ENCODE data around the gene TRIM24. TPM values are rescaled to one million over a fixed set of nuclear protein-coding genes. Genes with fewer than 3 reads are reported as not detected.

TRIM24 gene
- total RNA-seq, 1 donor from 2014 or later: 116 TPM

GRCh38 chr7:138607216-138608126, 147.4 kb downstream of the TRIM24 start:
- Mint-ChIP-seq H3K4me1 (peaks cover 35% of the 10 kb centered on the region), H3K4me3 (no peak overlapping the region), H3K36me3 (no peaks in the 10 kb centered on the region), H3K9me3 (peaks cover 16% of the 10 kb centered on the region), H3K27ac (no peak overlapping the region), H3K27me3 (ENCODE audit: insufficient read depth, low read depth) (no peaks in the 10 kb centered on the region)
- Histone ChIP-seq H3K9me3 (ENCODE audit: low read depth) (no peaks in the 10 kb centered on the region), H3F3A (ENCODE audit: low read depth) (no peaks in the 10 kb centered on the region), H4K20me1 (ENCODE audit: low read depth) (no peaks in the 10 kb centered on the region), H3K79me2 (ENCODE audit: low read depth) (no peaks in the 10 kb centered on the region), H3K4me3 (no peak overlapping the region), H3K4me1 (peaks cover 3% of the 10 kb centered on the region), H2AFZ (replicated peaks) (no peak overlapping the region), H3K27ac (no peak overlapping the region), H3K36me3 (no peaks in the 10 kb centered on the region), H3K4me2 (no peak overlapping the region), H3K27me3 (no peaks in the 10 kb centered on the region), H3K9ac (no peak overlapping the region)
- TF ChIP-seq CTCF (IDR thresholded peaks at IDR 0.05) (no peak), EZH2 (IDR thresholded peaks at IDR 0.05) (no peak), EZH2phosphoT487 (IDR thresholded peaks at IDR 0.05) (no peak)
- no peak for DNase-seq (ENCODE audit: low spot score)

- Histone ChIP-seq H2AFZ (replicated peaks) (no peak overlapping the region), H3F3A (ENCODE audit: low read depth) (no peaks in the 10 kb centered on the region), H3K27ac (no peak overlapping the region), H3K4me3 (no peak overlapping the region), H3K9ac (no peak overlapping the region), H3K9me3 (ENCODE audit: low read depth) (no peaks in the 10 kb centered on the region), H3K4me2 (no peak overlapping the region), H3K79me2 (ENCODE audit: low read depth) (no peaks in the 10 kb centered on the region), H3K27me3 (no peaks in the 10 kb centered on the region), H4K20me1 (ENCODE audit: low read depth) (no peaks in the 10 kb centered on the region), H3K4me1 (no peaks in the 10 kb centered on the region), H3K36me3 (no peaks in the 10 kb centered on the region)
- H3K4me3 Mint-ChIP-seq: no peak overlapping the region
- peaks cover 16% of the 10 kb centered on the region for H3K9me3 Mint-ChIP-seq
- no peak for TF ChIP-seq CTCF (IDR thresholded peaks at IDR 0.05)
- TF ChIP-seq EZH2 (IDR thresholded peaks at IDR 0.05): no peak
- no peak for TF ChIP-seq EZH2phosphoT487 (IDR thresholded peaks at IDR 0.05)
- peaks cover 4% of the 10 kb centered on the region for H3K27me3 Mint-ChIP-seq (ENCODE audit: insufficient read depth, low read depth)
- DNase-seq (ENCODE audit: low spot score): no peak
- peak overlapping the region; percentile 23 for H3K27ac Mint-ChIP-seq
- peaks cover 29% of the 10 kb centered on the region for H3K4me1 Mint-ChIP-seq
- no peaks in the 10 kb centered on the region for H3K36me3 Mint-ChIP-seq
These were observed 148.2 kb downstream of the TRIM24 start for GRCh38 chr7:138608275-138608674.

- no peak overlapping the region for H2AFZ ChIP-seq (replicated peaks)
- peaks cover 5% of the 10 kb centered on the region for H3K27me3 Mint-ChIP-seq (ENCODE audit: insufficient read depth, low read depth)
These were observed 150.7 kb downstream of the TRIM24 start for GRCh38 chr7:138610671-138611170.

More at GRCh38 chr7:138610671-138611170, 150.7 kb downstream of the TRIM24 start:
- no peak for TF ChIP-seq CTCF (IDR thresholded peaks at IDR 0.05)
- TF ChIP-seq EZH2phosphoT487 (IDR thresholded peaks at IDR 0.05): no peak
- no peak for TF ChIP-seq EZH2 (IDR thresholded peaks at IDR 0.05)
- no peaks in the 10 kb centered on the region for H3F3A ChIP-seq (ENCODE audit: low read depth)
- H3K4me3 ChIP-seq: no peak overlapping the region
- no peak overlapping the region for H3K4me2 ChIP-seq
- no peak overlapping the region for H3K9ac ChIP-seq
- H3K79me2 ChIP-seq (ENCODE audit: low read depth): no peaks in the 10 kb centered on the region
- Mint-ChIP-seq H3K27ac (peak overlapping the region; percentile 32), H3K36me3 (no peaks in the 10 kb centered on the region), H3K4me3 (no peak overlapping the region), H3K4me1 (peaks cover 27% of the 10 kb centered on the region), H3K9me3 (peaks cover 16% of the 10 kb centered on the region)
- H3K9me3 ChIP-seq (ENCODE audit: low read depth): no peaks in the 10 kb centered on the region
- H3K27me3 ChIP-seq: no peaks in the 10 kb centered on the region
- H3K4me1 ChIP-seq: no peaks in the 10 kb centered on the region
- H3K36me3 ChIP-seq: no peaks in the 10 kb centered on the region
- DNase-seq (ENCODE audit: low spot score): no peak
- H3K27ac ChIP-seq: no peak overlapping the region
- H4K20me1 ChIP-seq (ENCODE audit: low read depth): no peaks in the 10 kb centered on the region

Data from neural progenitor cell (in vitro differentiated cells).